Left ventricle myocardium inferior (tissue), 1 donor: ENCODE measurements around the gene TRPM1. TPM values are rescaled to one million over a fixed set of nuclear protein-coding genes. Genes with fewer than 3 reads are reported as not detected.

Experiments used
- DNase-seq: peaks from one replicate; pipeline ENCODE4 v3.0.0-alpha.2; 2020
- H3K27ac ChIP-seq: fragments of 200-600 bp; replicated peaks from 2 replicates; pipeline ENCODE4 v1.8.0; 2021
- H3K27me3 ChIP-seq: fragments of 200-600 bp; 2 replicates; pipeline ENCODE4 v1.8.0; 2021; ENCODE audit warnings: low read depth
- H3K36me3 ChIP-seq: fragments of 200-600 bp; 2 replicates; pipeline ENCODE4 v1.8.0; 2021
- H3K4me1 ChIP-seq: fragments of 200-600 bp; 2 replicates; pipeline ENCODE4 v1.8.0; 2021
- H3K4me3 ChIP-seq: fragments of 200-600 bp; 2 replicates; pipeline ENCODE4 v1.8.0; 2021; ENCODE audit warnings: mild to moderate bottlenecking, moderate library complexity
- H3K9me3 ChIP-seq: fragments of 200-600 bp; replicated peaks from 2 replicates; pipeline ENCODE4 v1.8.0; 2021
- CTCF ChIP-seq: fragments of 200-600 bp; IDR thresholded peaks from 2 replicates; pipeline ENCODE4 v1.8.0; 2021; ENCODE audit warnings: antibody characterized with exemption, mild to moderate bottlenecking, borderline replicate concordance
- intact Hi-C: fragments of 100-400 bp; cut with micrococcal nuclease; formaldehyde crosslinking; loops from one replicate; pipeline ENCODE4 v1.11.0; 2022
- total RNA-seq: library from RNA; stranded (reverse); fragmentation: NEBNext Ultra II Directional; extraction: Animal tissue kit (Norgen Biotek cat#: 25700); gene quantifications from one replicate; pipeline ENCODE4 v1.2.1, GENCODE V29; 2021
- donor health status: DM: no; HTN: yes; CAD: no; lungs with severe emphysema.

TRPM1 gene
- total RNA-seq, 1 donor from 2014 or later: not detected

GRCh38 chr15:31129769-31130303 lies 28.3 kb upstream of the TRPM1 start:
- H3K27me3 ChIP-seq: no peaks in the 10 kb centered on the region
- H3K4me1 ChIP-seq: peaks cover 9% of the 10 kb centered on the region
- peaks cover 3% of the 10 kb centered on the region for H3K9me3 ChIP-seq
- H3K27ac ChIP-seq: no peak overlapping the region
- no peak for DNase-seq
- no peaks in the 10 kb centered on the region for H3K36me3 ChIP-seq
- no peak overlapping the region for H3K4me3 ChIP-seq
- TF ChIP-seq CTCF: no peak
- intact Hi-C loops: no loop called here

- peak; percentile 75 for DNase-seq
- Histone ChIP-seq H3K27ac (no peak overlapping the region), H3K27me3 (no peaks in the 10 kb centered on the region), H3K9me3 (no peaks in the 10 kb centered on the region), H3K4me1 (peaks cover 9% of the 10 kb centered on the region), H3K4me3 (peak overlapping the region; percentile 22), H3K36me3 (no peaks in the 10 kb centered on the region)
- intact Hi-C loops: no loop called here
- peak; percentile 96 for TF ChIP-seq CTCF
These were observed 27.6 kb upstream of the TRPM1 start for GRCh38 chr15:31128919-31129768.

DNA sequence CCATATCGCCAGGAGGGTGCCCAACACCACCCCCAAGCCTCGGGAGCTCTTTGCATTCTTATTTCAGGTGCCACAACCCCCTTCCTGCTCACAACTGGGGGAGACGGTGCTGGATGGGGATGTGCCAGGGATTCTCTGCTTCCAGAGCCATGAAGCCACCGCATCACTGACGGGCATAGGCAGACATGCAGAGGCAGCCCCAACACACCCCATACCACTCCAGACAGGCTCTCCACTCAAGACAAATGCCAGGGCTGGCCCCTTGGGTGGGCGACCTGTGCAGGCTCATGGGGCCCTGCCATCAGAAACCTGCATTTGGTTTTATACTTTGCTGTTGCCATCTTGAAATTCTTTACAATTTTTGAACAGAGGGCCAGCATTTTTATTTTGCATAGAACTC lies 27.0 kb upstream of the TRPM1 start:
- no peak overlapping the region for H3K4me3 ChIP-seq
- TF ChIP-seq CTCF: no peak
- no peaks in the 10 kb centered on the region for H3K36me3 ChIP-seq
- peaks cover 9% of the 10 kb centered on the region for H3K4me1 ChIP-seq
- intact Hi-C loops: no loop called here
- DNase-seq: no peak
- no peak overlapping the region for H3K27ac ChIP-seq
- no peaks in the 10 kb centered on the region for H3K27me3 ChIP-seq
- H3K9me3 ChIP-seq: peaks cover 3% of the 10 kb centered on the region

DNA sequence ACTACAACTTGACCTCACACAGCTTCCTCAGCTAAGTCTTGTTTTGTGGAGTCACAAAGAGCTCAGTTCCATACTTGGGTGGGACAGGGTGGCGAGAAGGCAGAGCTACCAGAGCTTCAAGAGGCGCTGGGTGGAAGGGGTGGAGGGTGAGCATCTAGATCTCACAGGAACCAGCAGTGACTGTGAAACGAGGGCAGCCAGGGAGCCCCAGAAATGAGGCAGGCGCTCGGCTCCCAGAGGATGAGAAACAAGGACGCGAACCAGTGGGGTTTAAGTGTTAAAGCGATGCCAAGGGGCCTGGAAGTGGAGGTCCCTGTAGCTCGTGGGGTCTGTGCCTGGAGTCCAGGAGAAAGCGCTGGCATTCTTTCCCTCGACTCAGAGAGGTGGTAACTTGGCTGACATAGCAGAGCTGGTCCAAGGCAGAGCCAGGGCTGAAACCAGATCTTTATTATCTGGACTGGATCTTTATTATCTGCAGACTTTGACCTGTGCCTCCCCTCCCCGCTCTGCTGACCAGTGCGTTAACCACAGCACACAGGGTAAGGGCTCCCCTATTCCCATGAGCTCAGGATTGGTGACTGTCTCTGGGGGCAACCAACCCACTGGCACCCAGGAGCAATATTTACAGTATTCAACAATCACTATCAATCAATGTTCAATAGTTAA lies 26.2 kb upstream of the TRPM1 start:
- Histone ChIP-seq H3K27me3 (no peaks in the 10 kb centered on the region), H3K4me3 (no peak overlapping the region), H3K9me3 (peaks cover 9% of the 10 kb centered on the region), H3K27ac (no peak overlapping the region), H3K36me3 (no peaks in the 10 kb centered on the region), H3K4me1 (peaks cover 9% of the 10 kb centered on the region)
- intact Hi-C loops: no loop called here
- no peak for TF ChIP-seq CTCF
- no peak for DNase-seq

- Histone ChIP-seq H3K36me3 (no peaks in the 10 kb centered on the region), H3K27ac (no peak overlapping the region), H3K4me1 (peaks cover 9% of the 10 kb centered on the region), H3K27me3 (no peaks in the 10 kb centered on the region), H3K4me3 (no peak overlapping the region), H3K9me3 (peaks cover 27% of the 10 kb centered on the region)
- DNase-seq: no peak
- intact Hi-C loops: no loop called here
- no peak for TF ChIP-seq CTCF
These were observed 23.5 kb upstream of the TRPM1 start for GRCh38 chr15:31125061-31125460.
